HG03439 (cell line): ENCODE data around the gene KMT2C.
A peak's percentile ranks its signal among the peaks of the same experiment; 100 is the strongest.
"Not testable (repeated sequence)": the region's sequence is repeated elsewhere in the genome, so short reads cannot be mapped to it uniquely, and the experiment has no call there.

Source experiments
- ATAC-seq: cut with Tn5 transposase; IDR thresholded peaks from one replicate; pipeline ENCODE4 v1.9.1; 2021; ENCODE audit warnings: mild to moderate bottlenecking, moderate library complexity; ENCODE audit not compliant: unreplicated experiment

KMT2C gene

GRCh38 chr7:152442330-152442835 lies 6.6 kb upstream of the KMT2C start:
- ATAC-seq, result no peak

- ATAC-seq, result not testable (repeated sequence)
Measured at GRCh38 chr7:152441810-152442209, 6.0 kb upstream of the KMT2C start.

DNA sequence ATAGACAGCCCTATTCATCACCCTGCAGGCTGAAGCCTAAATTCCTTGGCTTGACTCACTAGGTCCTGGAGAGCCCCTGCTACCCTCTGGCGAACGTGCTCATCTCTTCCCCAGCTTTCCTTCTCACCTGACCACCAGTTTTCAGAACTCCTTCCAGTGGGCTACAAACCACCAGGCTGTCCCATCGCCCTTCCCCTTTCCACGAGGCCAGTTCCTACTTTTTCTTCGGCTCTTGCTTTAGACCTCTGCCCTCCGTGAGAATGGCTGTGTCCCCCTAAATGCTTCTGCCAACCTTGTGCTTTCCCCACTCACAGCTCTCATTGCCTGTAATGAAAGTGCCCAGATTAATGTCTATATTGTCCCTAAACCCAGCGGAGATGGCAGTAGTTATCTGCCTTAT lies 5.4 kb upstream of the KMT2C start:
- not testable (repeated sequence) for ATAC-seq

GRCh38 chr7:152438017-152438416 lies 2.2 kb upstream of the KMT2C start:
- not testable (repeated sequence) for ATAC-seq

GRCh38 chr7:152436931-152437575 lies 1.2 kb upstream of the KMT2C start:
- ATAC-seq, result not testable (repeated sequence)

GRCh38 chr7:152436111-152436930 lies 518 bp upstream of the KMT2C start:
- peak; percentile 52 for ATAC-seq

- ATAC-seq, result peak; percentile 26
Measured at GRCh38 chr7:152434511-152435383, 1.1 kb downstream of the KMT2C start.

- ATAC-seq, result peak; percentile 23
Measured at GRCh38 chr7:152433721-152434490, 1.9 kb downstream of the KMT2C start.

GRCh38 chr7:152432735-152433134 lies 3.1 kb downstream of the KMT2C start:
- ATAC-seq, result not testable (repeated sequence)

GRCh38 chr7:152430854-152431253 lies 4.9 kb downstream of the KMT2C start:
- ATAC-seq, result no peak

- not testable (repeated sequence) for ATAC-seq
Measured at GRCh38 chr7:152430118-152430517, 5.7 kb downstream of the KMT2C start.

DNA sequence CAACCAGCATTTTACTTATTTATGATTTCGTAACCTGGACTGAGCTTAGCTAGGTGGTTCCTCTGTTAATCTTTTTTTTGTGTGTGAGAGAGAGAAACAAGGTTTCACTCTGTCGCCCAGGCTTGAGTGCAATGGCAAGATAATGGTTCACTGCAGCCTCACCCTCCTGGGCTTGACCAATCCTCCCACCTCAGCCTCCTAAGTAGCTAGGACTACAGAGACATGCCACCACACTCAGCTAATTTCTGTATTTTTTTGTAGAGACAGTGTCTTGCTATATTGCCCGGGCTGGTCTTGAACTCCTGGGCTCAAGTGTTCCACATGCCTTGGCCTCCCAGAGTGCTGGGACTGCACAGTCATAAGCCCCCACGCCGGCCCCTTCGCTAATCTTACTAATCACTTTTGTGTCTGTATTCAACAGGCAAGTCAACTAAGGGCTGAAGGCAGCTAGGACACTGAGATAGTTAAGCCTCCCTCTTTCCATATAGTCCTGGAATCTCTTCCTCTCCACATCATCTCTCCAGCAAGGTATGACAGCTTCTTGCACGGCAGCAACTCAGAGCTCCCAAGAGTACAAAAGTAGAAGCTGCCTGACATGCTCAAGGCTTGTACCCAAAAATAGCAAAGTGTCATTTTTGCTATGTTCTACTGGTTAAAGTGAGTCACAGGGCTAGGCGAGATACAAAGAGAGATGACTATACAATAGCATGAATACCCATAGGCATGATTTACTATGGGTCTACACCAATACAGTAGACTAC lies 11.3 kb downstream of the KMT2C start:
- ATAC-seq, result no peak

- ATAC-seq, result no peak
Measured at GRCh38 chr7:152423991-152424347, 11.8 kb downstream of the KMT2C start.

DNA sequence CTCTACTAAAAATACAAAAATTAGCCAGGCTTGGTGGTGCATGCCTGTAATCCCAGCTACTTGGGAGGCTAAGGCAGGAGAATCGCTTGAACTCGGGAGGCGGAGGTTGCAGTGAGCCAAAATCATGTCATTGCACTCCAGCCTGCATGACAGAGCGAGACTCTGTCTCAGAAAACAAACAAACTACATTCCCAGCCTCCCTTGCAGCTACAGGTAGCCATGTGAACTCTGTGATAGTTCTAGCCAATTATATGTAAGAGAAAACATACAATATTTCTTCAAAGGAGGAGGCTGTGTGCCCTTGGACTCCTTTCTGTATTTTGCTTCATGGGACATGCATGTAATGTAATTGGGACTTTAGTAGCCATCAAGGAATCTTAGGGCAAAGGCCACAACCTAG lies 12.6 kb downstream of the KMT2C start:
- not testable (repeated sequence) for ATAC-seq

DNA sequence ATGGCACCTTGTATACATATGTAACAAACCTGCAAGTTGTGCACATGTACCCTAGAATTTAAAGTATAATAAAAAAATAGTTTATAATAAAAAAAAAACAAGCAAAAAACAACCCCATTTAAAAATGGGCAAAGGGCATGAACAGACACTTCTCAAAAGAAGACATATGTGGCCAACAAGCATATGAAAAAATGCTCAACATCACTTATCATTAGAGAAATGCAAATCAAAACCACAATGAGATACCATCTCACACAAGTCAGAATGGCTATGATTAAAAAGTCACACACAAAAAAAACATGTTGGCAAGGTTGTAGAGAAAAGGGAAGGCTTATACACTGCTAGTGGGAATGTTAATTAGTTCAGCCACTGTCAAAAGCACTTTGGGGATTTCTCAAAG lies 14.9 kb downstream of the KMT2C start:
- not testable (repeated sequence) for ATAC-seq

DNA sequence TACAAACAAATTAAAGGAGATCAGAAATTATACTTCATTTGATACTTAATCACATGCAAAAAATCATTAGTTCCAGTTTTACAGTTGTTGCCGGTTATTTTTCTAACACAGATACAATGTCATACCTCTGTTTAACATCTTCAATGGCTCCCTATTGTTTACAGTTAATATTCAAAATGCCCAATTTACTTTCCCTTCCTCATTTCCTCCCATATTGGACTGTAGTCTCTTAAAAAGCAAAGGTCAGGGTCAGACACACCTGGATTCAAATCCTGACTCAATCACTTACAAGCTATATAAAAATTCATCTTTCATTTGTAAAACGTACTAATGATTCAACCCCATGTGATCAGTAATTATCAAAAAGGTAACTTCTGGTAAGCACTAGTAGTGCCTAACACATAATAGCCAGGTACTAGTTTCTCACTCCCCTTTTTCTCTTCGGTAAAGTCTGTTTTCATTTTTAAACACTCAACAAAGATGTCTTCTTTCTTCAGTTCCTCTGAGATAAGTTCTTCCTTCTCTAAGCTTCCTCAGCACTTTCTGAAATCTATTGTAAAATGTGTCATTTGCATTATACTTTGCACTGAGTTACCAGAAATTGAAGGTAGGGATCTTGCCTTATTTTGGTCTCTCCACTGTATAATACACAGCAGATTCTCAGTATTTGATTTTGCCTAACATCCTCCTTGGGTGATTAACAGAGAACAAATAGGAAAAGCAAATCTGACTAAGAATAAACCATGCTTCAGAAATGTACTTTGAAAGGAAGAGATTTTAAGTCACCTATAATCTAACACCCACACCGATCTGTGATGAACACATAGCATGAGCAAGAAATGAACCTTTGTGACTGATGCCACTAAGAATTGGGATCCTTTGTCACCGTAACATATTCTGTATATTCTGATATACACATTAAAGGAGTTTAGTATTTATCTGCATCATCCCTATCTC lies 16.1 kb downstream of the KMT2C start:
- no peak for ATAC-seq

DNA sequence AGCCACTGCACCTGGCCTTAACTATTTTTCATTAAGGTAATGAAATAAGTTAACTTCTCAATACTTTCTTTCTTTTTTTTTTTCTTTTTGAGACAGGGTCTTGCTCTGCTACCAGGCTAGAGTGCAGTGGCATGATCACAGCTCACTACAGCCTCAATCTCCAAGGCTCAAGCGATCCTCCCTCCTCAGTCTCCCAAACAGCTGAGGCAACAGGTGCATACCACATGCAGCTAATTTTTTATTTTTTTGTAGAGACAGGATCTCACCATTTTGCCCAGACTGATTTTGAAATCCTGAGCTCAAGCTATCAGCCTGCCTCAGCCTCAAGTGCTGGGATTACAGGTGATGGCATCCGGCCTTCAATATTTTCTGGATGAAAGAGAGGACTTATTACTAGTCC lies 21.0 kb downstream of the KMT2C start:
- ATAC-seq, result no peak

- ATAC-seq, result no peak
Measured at GRCh38 chr7:152411389-152411788, 24.4 kb downstream of the KMT2C start.

- ATAC-seq, result no peak
Measured at GRCh38 chr7:152406491-152406890, 29.3 kb downstream of the KMT2C start.
